Amniotic epithelial cell (primary cell): ENCODE data around the gene C1QC.

Experiments
- DNase-seq: peaks from one replicate; pipeline ENCODE4 v3.0.0-alpha.2; 2010; ENCODE audit warnings: low read depth

The C1QC gene

DNA sequence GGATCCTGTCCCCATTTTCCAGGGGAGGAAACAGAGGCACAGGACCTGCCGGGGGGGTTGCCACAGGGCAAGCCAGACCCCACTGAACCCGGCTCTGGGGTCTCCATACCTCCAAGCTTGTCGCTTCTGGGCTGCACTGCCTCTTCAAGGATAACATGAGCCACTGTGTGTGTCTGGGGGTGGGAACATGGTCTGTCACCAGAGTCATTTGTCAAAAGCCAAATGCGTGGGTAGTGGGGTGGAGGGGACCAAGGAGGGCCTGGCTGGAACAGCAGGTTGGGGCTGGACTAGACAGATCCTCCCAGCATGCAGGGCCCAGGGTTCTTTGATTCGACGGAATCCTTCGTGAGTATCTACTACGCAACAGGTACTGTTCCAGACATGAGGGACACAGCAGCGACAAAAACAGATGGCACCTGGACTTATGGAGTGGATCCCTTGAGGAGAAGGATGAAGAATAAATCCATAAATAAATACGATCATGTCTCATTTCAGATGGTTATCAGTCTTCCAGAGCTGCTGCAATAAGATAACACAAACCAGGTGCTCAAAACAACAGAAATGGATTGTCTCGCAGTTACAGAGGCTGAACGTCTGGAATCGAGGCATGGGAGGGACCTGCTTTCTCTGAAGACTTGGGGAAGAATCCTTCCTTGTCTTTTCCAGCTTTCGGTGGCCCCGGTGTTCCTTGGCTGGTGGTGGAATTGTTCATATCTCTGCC lies 38.3 kb downstream of the C1QC start:
- no peak for DNase-seq

DNA sequence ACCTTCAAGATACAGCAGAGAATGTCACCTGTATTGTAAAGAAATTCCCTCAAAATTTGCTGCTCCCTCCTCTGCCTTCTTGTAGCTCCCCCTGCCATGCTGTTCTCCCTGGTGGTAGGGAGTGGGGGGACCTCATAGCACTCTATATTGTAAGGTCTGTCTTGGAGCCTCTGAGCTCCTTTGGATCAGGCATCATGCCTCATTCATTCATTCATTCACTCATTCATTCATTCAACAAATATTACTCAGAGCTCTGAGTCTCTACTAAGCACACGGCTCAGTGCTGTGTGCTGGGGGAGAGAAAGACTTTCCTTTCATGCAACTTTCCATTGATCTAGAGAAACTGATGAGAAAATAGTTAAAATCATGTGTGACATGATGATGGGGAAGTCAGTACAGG lies 40.1 kb downstream of the C1QC start:
- DNase-seq = no peak

DNA sequence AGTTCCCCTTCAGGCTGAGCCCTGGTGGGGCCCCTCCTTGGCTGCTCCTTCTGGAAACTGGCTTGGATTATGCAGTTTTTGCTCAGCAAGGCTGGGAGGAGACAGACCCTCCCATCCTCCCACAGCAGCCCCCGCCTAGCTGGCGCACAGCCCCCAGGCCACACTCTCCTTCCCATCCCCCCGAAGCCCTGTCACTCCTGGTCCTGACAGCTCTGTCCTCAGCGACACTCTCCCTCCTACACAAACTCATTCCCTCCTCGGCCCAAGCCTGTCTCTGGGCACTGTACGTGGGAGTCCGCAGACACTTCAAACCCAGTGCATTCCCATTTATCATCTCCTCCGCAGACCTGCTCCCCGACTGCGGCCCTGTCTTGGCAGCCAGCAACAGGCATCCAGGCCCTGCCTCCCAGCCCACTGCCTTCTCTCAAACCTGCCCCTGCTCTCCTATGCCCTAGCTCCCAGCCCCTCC lies 42.2 kb downstream of the C1QC start:
- DNase-seq = peak; percentile 75

DNA sequence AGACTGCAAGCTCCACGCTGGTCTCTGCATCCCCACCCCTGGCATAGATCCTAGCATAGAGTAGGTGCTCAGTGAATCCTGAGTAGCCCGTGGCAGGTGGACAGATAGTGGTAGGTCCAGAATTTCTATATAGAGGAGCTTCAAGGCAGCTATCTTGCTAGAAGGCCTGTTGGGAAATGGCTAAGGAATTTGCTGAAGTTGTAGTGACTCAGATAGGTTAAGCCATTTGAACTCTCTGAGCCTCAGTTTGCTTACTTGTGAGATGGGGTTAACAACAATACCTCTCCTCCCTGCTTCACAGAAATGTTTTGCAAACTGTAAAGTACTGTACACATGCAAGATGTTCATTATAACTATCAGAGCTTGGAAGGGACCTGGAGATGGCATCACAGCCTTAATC lies 43.8 kb downstream of the C1QC start:
- DNase-seq = peak; percentile 84

DNA sequence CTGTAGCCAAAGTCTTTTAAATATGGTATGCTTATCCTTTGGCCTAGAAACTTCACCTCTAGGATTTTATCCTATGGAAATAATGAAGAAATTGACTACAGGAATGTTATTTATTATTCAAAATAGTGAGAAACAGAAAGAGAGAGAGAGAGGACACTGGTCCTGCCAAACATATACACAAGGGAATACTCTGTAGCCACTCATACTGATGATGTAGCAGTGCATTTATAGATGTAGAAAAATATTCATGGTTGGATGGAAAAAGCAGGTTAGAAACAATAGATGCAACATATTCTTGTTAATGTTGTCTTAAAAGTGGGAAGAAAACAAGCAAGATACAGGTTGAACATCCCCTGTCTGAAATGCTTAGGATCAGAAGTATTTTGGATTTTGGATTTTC lies 45.0 kb downstream of the C1QC start:
- DNase-seq = no peak

DNA sequence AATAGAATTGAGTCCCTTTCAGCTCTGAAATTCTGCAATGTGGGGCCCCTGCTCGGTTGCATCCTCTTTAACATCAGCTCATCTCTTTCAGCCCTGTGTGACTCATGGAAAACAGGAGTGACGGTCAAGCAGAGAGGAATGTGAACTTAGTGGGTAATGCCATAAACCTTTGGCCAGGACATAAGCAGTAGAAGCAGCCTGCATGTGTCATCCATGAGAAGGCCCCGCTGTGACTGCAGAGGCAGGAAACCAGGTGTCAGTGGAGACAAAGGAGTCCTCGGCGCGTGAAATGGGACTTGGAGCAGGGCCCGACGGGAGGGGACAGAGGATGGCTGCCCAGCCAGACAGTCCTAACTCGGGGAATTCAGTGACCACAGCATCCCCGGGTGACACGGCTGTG lies 46.1 kb downstream of the C1QC start:
- peak; percentile 89 for DNase-seq

DNA sequence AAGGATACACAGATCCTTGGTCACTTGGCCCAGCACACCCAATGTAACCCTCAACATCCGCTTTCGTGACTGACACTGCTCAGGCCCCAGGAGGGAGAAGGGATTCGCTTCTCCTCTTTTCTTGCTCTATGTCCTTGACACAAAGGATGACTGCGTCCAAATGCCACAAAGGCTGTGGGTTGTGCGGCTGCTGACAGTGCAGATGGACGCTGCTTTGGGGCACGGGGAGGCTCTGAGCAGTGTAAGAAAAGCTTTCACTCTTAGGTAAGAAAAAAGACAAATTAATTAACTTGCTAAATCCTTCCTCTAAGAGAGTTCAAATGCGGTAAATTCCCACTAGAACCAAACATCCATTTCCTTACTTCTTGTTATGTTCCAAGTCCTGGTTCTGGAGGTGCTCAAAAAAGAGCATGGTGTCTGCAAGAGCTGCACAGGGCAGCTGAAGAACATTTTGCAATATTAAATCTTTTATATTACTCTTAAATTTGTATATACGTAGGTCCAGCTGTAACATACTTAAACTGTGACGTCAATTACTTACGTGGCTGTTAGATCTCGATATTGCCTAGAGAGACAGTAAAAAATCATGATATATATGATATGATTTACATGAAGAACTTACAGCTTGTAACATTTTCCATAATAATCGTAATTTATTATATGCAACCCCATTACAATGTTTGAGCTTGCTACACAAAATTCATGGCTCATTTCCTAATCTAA lies 47.8 kb downstream of the C1QC start:
- no peak for DNase-seq

DNA sequence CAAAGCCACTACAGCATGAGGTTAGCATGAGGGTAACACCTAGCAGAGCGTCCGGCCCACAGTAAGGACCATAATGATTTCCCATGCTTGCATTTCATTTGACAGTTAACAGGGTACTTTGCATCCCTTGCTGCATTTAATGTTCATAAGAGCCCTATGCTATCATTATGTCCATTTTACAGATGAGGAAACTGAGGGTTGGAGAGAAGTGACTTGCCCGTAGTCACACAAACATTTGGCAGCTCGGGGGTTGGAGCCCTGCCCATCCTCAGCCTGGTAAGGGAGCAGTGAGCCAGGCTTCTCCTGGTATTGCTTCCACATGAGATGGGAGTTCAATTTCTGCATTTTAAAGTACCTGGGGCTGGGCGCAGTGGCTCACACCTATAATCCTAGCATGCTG lies 50.7 kb downstream of the C1QC start:
- DNase-seq = no peak

DNA sequence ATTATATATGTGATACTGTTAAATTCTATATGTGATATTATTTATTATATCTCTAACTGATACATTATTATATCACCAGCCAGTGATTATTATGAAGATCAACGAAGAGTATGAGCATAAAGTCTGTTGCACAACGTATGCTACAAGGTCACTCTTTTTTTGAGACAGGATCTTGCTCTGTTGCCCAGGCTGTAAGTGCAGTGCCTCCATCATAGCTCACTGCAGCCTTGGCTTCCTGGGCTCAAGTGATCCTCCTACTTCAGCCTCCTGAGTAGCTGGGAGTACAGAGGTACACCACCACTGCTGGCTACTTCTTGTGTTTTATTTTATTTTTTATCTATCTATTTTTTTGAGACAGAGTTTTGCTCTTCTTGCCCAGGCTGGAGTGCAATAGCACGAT lies 53.2 kb downstream of the C1QC start:
- DNase-seq = no peak
